Keratinocyte (primary cell): ENCODE results near the gene SLC9C2.

Experiments used
- CTCF ChIP-seq, 3 experiments: IDR thresholded peaks in 1 of 3; conservative IDR thresholded peaks in 1 of 3; optimal IDR thresholded peaks in 1 of 3; 2 replicates in 2 of 3; 3 replicates in 1 of 3; pipeline versions ENCODE3 to v1.5.1; 2011; ENCODE audit warnings: low read length in 3 of 3, mild to moderate bottlenecking in 3 of 3, moderate library complexity in 2 of 3, control low read depth in 1 of 3, inconsistent platforms in 1 of 3; ENCODE audit not compliant: insufficient read depth in 2 of 3; ENCODE audit errors: extremely low read depth in 1 of 3
- EZH2 ChIP-seq: IDR thresholded peaks from one replicate; pipeline ENCODE4 v1.6.1; 2012; ENCODE audit warnings: inconsistent platforms, mild to moderate bottlenecking, low read length, moderate library complexity

- TF ChIP-seq CTCF (optimal IDR thresholded peaks at IDR 0.05 in 1 of 3, IDR thresholded peaks at IDR 0.05 in 1 of 3, conservative IDR thresholded peaks at IDR 0.05 in 1 of 3; ENCODE audit: extremely low read depth in 1 of 3, insufficient read depth in 2 of 3, low read length in 3 of 3) (no peak), EZH2 (no peak)
Observed at GRCh38 chr1:173475564-173476196, 127.2 kb downstream of the SLC9C2 start.
